ENCODE data around the gene BANP.
"Not testable (repeated sequence)": the region's sequence is repeated elsewhere in the genome, so short reads cannot be mapped to it uniquely, and the experiment has no call there.

BANP gene

DNA sequence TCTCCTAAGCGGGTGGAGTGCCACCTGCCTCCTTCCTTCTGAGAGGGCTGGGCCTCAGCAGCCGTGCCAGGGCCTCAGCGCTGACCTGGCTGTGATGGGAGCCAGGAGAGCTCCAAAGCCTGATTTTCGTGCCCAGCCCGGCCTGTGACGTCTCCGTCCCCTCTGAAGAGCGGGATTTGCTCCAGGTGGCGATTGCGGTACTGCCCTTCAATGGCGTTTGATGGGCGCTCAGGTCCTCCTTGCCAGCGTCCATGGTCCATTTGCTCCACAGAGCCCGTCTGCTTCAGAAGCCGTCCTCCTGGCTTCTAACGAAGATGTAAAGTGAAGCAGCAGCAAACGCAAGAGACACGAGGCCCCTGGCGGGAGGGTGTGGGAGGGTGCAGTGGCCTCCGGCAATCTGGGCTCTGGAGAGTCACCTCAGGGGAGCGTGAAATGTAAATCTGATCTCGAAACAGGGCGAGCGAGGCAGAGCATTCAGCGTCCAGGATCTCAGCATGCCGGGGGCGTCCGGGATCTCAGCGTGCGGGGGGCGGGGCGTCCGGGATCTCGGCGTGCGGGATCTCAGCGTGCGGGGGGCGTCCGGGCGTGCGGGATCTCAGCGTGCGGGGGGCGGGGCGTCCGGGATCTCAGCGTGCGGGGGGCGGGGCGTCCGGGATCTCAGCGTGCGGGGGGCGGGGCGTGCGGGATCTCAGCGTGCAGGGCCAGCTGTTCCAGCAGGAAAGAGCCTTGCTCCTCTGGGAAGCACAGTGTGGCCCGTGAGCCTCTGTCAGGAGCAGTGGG, 68.0 kb downstream of the BANP start:
- DNase-seq: not testable (repeated sequence)

DNA sequence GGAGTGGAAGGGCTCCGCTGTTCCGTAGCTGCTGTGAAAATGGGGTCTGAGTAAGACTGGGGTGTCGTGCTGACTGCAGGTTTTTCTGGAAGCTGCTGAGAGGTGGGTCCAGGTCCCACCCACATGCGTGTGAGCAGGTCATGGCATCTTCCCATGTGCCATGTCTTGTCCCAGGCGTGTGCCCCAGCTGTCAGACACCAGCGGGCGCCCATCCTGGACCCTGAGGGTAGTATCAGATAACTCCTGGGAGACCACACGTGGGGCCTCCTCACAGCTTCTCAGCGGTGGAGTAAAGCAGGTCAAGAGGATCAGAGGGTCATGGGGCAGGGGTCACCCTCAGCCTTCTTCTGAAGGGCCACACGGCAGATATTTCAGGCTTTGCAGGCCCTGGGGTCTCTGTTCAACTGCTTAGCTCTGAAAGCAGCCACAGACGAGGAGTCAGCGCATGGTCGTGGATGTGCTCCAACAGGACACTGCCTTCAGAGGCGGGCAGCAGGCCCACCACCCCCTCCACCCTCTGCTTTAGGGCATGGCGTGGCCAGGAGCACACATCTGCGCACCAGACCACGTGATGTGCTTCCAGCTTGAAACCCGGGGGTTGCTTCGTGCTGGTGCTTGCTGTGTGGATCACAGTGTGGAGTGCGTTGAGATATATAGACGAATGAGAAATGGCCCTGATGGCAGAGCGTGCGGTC, 68.7 kb downstream of the BANP start:
- no peak for DNase-seq

DNA sequence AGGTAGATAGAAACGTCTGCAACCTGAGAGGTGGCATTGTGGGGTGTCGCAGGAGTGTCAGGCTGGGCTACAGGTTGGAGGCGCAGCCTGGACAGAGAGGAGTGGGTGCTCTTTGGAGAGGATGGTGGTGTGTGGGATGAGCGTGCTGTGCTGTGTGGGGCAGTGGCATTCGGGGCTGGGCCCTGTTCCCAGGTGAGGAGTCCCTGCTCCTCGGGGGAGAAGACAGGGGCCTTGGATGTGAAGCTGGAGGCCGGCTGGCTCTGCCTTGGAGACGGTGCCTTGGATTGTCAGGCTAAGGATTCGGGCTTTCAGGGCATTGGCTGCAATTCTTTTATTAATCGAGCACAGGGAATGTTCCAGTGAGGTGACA, 69.3 kb downstream of the BANP start:
- no peak for DNase-seq

DNA sequence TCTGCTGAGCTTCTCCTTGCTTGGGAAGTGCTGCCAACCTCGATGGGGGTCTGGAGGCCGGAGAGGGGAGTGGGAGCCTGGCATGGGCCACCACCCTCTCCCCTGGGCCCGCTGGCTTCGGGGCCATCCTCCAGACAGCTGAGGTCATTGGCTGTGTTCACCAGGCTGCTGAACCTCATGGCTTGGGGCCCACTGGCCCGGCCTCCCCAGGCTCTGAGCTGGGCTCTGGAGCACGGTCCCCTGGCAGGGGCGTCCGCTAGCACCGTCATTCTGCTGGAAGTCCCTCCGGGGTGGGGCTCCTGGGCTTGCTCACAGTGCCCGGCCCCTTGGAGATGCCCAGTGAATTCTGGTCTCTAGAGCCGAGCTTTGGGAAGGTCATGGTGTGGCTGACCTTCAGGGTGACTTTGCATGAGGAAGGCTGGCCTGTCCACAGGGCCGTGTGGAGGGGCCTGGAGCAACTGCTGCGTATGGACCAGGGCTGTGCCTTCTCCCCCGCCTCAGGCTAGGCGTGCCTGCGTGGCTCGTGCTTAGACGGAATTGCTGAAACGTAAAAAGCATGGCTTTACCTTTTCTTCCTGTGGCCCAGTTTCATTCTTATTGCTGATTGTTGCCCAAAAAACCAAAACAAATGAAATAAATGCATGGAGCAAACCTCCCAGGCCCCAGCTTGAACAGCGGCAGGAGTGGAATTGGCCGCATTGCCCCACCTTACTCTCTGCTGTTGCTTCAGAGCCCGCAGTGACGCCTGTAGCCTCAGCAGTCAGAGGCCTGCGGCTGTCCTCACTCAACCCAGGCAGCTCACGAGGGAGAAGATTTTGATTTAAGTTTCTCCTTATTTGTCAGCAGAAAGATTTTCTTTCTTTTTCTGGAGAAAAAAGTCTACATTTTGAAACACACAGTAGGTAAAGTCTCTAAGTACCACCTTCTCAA, 70.1 kb downstream of the BANP start:
- DNase-seq: not testable (repeated sequence)

DNA sequence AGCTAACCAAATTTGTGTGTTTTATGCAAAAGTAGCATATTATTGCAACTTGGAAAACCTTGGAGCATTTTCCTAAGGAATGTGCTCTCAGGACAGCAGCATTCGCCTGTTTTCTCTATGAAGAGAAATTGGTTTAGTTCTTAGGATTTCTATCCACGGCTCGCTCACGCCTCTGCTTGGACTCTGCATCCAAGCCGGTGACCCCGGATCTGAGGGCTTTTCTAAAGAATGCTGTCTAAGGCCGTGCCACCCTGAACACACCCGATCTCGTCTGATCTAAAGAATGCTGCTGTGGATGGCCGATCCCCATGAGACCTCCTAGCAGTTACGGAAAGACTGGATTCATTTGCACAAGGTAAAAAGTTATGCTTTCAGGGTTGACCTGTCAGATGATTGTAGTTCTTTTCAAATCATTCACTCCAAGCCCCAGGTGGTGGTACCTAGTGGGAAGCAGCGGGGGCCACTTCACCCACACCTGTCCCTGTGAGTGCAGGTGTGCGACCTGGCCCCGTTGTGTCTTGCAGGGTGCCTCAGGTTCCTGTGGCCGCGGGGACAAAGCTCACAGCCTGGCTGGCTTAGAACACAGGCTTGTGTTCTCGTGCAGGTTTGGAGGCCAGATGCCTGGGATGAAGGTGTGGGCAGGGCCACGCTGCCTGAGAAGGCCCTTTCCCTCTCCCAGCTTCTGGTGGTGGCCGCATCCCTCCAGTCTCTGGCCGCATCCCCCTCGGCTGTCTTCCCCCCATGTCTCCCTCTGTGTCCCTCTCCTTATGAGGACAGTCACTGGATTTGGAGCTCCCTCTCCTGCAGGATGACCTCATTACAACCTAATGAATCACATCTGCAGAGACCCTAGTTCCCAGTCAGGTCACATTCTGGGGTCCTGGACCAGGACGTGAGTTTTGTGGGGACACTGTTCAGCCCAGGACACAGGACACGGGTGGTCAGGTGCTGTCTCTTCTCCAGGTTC, 71.1 kb downstream of the BANP start:
- no peak for DNase-seq

DNA sequence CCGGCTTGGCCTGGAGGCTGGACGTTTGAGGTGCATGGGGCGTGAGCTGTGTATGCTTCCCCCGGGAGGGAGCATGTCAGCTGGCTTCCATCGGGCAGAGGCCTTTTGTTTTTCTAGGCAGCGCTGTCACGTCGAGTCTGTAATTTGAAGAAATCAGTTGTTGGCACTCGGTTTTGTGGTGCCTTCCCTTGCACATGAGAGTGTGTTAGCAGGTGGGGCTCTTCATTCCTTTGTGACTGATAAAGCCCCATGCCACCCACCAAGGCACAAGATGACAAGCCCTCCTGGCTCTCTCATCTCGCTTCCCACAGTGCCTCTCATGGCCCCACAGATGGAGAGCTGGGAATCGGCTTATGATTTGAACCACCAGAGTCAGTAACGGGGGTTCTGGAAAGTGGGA, 72.1 kb downstream of the BANP start:
- no peak for DNase-seq

DNA sequence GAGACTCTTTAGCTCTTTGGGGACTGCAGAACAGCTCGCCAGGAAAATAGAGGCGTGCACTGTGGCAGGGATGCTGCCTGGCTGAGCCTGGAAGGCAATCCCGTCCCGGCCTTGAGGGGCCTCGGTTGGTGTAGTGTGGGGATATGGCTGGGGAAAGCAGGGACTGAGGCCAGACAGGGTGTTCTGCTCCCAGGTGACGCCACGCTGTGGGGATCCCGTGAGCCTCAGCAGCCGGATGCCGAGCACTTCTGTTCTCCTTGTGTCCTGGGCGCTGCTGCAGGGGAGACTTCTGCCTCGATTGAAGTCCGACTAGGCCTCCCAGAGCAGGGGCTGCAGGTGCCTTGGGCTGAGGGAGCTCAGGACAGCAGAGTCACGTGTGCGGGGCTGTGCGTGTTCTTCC, 72.6 kb downstream of the BANP start:
- DNase-seq: no peak

DNA sequence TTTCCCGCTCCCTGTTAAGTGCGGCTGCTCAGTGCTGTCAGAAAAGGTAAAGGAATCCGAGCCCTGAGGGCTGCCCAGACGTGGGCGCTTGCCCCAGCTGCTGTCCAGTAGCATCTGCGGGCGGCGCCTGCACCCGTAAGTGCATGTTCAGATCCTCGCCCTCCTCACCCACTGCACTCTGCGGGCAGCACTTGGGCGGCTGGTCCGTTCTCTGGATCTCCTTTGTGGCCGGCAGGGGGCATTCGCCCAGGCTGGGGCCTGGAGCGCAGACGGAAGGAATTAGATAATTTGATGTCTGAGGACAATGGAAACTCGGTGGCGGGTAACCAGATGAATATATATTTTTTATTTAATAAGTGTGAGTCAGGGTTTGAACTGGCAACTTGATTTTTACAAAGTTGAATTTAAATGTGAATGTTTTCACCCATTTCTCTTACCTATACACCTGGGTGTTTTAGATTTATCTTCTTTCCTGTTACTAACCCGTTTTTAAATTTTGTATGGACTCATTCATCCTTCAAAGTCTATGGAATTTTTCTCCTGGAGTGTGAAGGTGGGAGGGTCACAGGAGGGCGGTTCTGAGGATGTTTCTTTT, 73.4 kb downstream of the BANP start:
- DNase-seq: not testable (repeated sequence)

DNA sequence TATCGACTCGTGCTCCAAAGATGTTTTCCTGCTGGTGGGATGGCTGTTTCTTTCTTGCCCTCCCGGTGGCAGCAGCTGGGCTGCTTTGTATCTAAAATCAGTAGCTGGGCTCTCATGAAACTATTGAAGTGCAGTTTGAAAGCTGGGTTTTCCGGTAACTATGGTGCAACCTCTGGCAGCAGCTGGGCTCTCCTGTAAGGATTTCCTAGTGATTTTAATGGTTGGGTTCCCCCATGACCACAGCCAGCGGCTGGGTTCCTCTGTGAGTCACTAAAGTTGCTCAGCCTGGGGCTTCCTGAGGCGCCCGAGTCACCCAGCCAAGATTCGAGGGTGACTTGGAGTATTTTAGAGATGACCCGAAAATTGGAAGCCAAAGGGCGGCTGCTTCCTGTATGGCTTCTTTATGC, 73.9 kb downstream of the BANP start:
- not testable (repeated sequence) for DNase-seq

DNA sequence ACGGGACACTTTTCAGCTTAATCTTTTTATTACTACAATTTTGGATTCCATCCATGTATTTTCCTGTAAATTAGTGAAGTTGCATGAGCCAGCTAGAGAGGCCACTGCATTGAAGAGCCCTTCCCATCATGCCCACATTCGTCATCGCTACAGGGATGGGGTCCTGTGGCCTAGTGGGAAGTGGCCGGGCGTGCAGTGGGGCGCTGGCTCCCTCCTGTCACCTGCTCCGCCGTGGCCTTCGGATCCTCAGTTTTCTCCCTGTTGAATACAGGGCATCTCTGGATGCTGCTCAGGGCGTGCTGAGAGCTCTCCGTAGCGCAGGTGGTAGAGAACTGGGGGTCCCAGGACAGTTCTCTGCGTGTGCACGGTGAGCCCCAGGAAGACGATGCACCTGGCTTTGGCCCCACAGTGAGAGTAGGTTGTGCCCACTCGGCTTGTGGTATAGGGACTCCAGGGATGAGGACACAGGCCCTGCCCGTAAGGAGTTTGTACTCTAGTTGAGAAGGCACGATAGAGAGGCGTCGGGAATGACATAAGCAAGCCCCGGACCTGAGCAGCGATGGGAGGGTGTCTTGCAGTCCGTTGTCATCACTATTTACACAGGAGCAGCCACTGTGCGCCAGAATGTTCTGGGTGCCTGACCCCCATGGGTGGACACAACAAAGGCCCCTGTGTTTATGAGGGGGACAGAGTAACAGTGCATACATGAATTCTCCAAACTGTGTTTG, 74.8 kb downstream of the BANP start:
- DNase-seq: not testable (repeated sequence)

DNA sequence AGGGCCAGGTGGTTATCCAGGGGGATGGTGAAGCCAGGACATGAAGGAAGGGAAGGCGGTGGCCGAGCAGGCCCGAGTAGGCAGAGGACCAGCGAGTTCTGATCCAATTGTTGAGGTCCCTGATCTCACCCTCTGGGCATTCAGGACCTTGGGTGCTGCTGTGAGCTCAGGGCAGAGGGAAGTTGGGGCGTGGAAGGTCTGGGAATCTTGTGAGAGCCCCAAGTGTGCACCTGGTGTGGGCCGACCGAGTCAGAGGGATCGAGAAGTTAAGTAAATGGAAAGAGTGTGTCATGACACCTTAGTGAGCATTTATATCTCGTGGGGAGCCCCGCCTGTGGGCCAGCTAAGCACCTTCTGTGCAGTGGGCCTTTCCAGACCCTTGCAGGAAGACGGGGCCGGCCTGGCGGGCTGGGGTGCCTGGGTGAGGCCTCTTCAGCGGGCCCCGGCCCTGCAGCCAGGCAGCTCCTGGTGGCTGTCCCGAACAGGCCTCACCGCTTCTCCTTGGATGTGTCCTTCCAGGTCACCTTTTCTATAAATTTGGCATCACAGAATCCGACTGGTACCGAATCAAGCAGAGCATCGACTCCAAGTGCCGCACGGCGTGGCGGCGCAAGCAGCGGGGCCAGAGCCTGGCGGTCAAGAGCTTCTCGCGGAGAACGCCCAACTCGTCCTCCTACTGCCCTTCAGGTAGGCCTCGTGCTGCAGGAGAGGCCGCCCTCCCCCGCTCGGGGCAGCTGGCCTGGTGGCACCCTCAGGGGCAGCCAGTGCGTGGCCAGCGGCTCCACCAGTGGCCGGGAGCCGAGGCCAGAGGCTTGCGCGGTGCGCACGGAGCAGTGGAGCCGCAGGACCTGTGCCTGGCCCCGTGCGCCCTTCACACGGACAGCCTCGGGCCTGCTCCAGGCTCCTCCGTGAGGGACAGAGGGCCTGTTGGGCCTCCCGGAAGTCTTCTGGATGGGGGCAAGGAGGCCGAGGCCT, 76.0 kb downstream of the BANP start:
- DNase-seq: no peak

DNA sequence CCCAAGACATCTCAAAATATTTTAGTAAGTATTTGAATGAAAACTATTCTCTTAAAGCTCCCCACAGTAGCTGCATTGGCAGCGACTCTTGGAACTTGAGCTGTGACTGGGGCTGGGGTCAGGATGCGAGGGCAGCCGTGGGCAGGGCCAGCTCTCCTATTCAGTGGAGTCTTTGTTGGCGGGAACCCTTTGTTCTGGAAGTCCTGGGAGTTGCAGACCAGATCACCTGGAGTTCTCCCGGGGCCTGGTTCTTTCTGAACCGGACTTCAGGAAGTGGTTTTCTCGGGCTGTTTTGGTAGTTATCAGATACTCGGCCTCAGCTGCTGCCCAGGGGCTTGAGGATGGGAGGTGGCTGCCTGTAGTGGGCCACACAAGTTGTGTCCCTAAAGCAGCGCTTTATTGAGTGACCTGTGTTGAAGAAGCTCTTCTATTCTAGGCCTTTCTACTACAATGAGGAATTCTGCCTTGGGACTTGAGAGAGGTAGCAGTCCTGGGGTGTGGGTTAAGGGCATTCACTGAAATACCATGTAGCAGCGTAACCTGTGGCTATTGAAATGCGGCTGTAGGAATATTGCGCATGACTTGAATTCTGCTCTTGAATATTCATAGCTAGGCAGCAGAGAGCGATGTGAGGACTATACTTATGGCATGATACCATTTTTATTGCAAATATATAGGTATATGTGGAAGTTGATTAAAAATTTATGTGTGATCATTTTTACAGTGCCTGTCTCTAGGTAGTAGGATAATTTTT, 77.1 kb downstream of the BANP start:
- not testable (repeated sequence) for DNase-seq

DNA sequence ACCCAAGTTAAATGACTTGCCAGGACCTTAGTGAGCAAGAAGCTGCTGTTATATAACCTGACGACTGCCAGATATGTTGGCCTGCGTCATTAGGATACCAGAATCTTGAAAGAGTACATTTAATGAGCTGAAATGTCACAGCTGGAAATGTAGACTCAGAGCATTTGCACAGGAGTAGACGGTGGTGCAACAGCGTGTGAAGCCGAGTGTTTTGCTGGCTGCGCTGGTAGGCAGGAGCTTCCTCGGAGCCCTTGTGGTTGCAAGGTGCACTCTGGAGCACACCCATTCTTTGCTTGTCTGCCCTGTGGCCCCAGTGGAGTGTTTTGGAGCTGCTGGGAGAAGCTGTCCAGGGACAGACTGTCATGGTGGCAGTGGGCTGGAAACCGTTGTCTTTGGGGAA, 79.3 kb downstream of the BANP start:
- no peak for DNase-seq

DNA sequence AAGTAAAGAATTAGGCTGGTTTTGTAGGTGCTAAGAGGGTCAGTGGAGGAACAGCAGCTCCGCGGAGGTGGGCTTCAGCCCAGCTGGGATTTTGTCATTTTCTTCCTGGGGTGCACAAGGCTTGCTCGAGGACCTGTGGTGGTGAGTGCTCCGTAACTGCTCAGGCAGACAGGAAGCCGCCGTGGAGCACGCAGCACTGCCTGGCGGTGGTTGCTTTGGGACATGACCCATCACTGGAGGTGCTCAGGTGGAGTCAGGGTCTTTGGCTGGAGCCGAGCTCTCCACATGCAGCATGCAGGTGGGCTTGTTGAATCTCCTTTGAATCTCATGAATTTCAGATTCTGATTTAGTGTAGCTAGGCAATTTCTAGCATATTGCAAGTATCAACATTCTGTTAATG, 79.7 kb downstream of the BANP start:
- DNase-seq: not testable (repeated sequence)

DNA sequence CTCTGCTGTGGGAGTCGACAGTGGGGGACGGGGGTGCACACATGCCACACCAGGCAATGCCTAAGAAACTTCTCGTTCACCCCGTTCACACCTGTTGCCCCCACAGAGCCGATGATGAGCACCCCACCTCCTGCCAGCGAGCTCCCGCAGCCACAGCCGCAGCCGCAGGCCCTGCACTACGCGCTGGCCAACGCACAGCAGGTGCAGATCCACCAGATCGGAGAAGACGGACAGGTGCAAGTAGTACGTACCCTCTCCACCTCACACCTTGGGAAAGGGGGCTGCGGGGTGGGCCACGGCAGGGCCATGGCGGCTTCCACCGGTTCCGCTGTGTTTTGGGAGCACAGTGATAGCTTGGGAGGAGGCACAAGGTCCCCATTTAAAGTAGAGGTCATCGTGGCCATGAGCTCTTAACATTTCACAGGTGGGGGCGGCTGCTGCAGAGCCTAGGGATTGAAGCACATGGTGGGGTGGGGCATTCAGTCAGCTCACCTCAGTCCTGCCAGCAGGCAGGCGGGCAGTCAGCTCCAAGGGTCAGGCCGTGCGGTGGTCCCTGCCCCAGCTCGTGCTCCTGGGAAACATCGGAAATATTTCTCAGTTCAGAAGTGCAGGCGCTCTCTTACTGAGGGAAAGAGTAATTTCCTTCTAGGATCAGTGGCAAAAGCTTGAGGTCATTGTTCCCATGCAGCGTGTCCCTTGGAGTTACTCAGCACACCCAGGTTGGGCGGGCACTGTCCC, 81.9 kb downstream of the BANP start:
- not testable (repeated sequence) for DNase-seq

DNA sequence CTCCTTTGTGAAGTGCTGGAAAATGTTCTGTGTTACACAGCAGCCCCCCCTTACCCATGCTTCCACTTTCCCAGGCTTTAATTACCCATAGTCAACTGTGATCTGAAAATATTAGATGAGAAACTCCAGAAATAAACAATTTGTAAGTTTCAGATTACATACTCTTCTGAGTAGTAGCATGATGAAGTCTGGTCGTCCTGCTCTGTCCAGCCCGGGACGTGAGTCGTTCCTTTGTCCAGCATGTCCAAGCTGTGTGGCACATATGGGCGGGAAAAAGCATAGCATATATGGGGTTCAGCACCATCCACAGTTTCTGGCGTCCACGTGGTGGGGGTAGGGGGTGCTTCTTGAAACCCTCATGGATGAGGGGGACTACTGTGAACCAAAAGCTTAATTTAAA, 83.5 kb downstream of the BANP start:
- DNase-seq: no peak

DNA sequence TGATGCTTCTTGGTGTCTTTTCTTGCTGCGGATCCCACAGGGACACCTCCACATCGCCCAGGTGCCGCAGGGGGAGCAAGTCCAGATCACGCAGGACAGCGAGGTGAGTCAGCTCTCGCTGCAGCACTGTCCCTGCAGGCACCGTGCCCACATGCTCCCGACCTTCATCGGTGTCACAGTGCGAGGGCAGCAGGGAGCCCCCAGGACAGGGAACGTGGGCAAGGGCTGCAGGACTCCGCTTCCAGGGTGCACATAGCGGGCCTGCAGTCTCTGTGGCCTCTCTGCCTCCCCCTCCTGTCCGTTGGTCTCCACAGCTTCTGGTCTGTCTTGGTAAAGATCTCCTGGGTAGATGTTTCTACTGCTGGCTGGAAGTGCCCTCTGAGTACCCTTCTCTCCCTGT, 84.1 kb downstream of the BANP start:
- no peak for DNase-seq

All from NCI-H2081 treated with DMSO at 0.1 percent for 48 hours (cell line).